HEK293 (cell line): ENCODE results near the gene AXIN1.
A peak's percentile ranks its signal among the peaks of the same experiment; 100 is the strongest.

Experiments
- ATF2 ChIP-seq: fragments of 450-650 bp; formaldehyde crosslinking; IDR thresholded peaks from 2 replicates; pipeline ENCODE4 v1.5.1; 2016; ENCODE audit warnings: missing biosample characterization, missing genetic modification characterization, low read depth
- FEZF1 ChIP-seq: fragments of 450-650 bp; formaldehyde crosslinking; IDR thresholded peaks from 2 replicates; pipeline ENCODE4 v1.5.1; 2016; ENCODE audit warnings: missing biosample characterization, missing genetic modification characterization
- GLIS2 ChIP-seq: fragments of 450-650 bp; formaldehyde crosslinking; IDR thresholded peaks from 2 replicates; pipeline ENCODE4 v1.5.1; 2016; ENCODE audit warnings: missing biosample characterization, missing genetic modification characterization
- KLF17 ChIP-seq: fragments of 450-650 bp; formaldehyde crosslinking; IDR thresholded peaks from 2 replicates; pipeline ENCODE4 v1.5.1; 2016; ENCODE audit warnings: missing biosample characterization, missing genetic modification characterization
- KLF9 ChIP-seq: fragments of 450-650 bp; formaldehyde crosslinking; IDR thresholded peaks from 2 replicates; pipeline ENCODE4 v1.5.1; 2016; ENCODE audit warnings: missing biosample characterization, missing genetic modification characterization, low read depth
- PRDM6 ChIP-seq: fragments of 450-650 bp; formaldehyde crosslinking; IDR thresholded peaks from 2 replicates; pipeline ENCODE4 v1.5.1; 2017; ENCODE audit warnings: missing biosample characterization, missing genetic modification characterization
- REST ChIP-seq: fragments of 450-650 bp; formaldehyde crosslinking; IDR thresholded peaks from 2 replicates; pipeline ENCODE4 v1.5.1; 2016; ENCODE audit warnings: missing biosample characterization, missing genetic modification characterization
- SP2 ChIP-seq: fragments of 450-650 bp; formaldehyde crosslinking; IDR thresholded peaks from 2 replicates; pipeline ENCODE4 v1.5.1; 2016; ENCODE audit warnings: missing biosample characterization, missing genetic modification characterization
- TRIM28 ChIP-seq: IDR thresholded peaks from 2 replicates; pipeline ENCODE4 v1.6.1; 2011; ENCODE audit warnings: low read length, control low read depth, borderline replicate concordance
- ZBTB26 ChIP-seq: fragments of 450-650 bp; formaldehyde crosslinking; optimal IDR thresholded peaks from 2 replicates; pipeline ENCODE3; 2016; ENCODE audit warnings: missing biosample characterization, mild to moderate bottlenecking, missing genetic modification characterization
- ZBTB48 ChIP-seq: fragments of 450-650 bp; formaldehyde crosslinking; IDR thresholded peaks from 2 replicates; pipeline ENCODE4 v1.5.1; 2016; ENCODE audit warnings: missing biosample characterization, missing genetic modification characterization
- ZBTB7A ChIP-seq: fragments of 450-650 bp; formaldehyde crosslinking; IDR thresholded peaks from 2 replicates; pipeline ENCODE4 v1.5.1; 2016; ENCODE audit warnings: low read depth, missing biosample characterization, missing genetic modification characterization
- ZFHX2 ChIP-seq: fragments of 450-650 bp; formaldehyde crosslinking; conservative IDR thresholded peaks from 2 replicates; pipeline ENCODE4 v1.5.1; 2016; ENCODE audit warnings: missing biosample characterization, missing genetic modification characterization
- ZFP3 ChIP-seq: fragments of 450-650 bp; formaldehyde crosslinking; IDR thresholded peaks from 2 replicates; pipeline ENCODE4 v1.5.1; 2016; ENCODE audit warnings: low read depth, missing biosample characterization, missing genetic modification characterization
- ZFP41 ChIP-seq: fragments of 450-650 bp; formaldehyde crosslinking; IDR thresholded peaks from 2 replicates; pipeline ENCODE4 v1.5.1; 2016; ENCODE audit warnings: missing biosample characterization, missing genetic modification characterization, borderline replicate concordance
- ZNF112 ChIP-seq: fragments of 450-650 bp; formaldehyde crosslinking; IDR thresholded peaks from 2 replicates; pipeline ENCODE4 v1.5.0; 2017; ENCODE audit warnings: missing biosample characterization, missing genetic modification characterization
- ZNF146 ChIP-seq: fragments of 450-650 bp; formaldehyde crosslinking; IDR thresholded peaks from 2 replicates; pipeline ENCODE4 v1.5.1; 2016; ENCODE audit warnings: missing biosample characterization, missing genetic modification characterization
- ZNF239 ChIP-seq: fragments of 450-650 bp; formaldehyde crosslinking; IDR thresholded peaks from 2 replicates; pipeline ENCODE4 v1.5.1; 2016; ENCODE audit warnings: missing biosample characterization, missing genetic modification characterization
- ZNF335 ChIP-seq: fragments of 450-650 bp; formaldehyde crosslinking; conservative IDR thresholded peaks from 2 replicates; pipeline ENCODE4 v1.5.1; 2016; ENCODE audit warnings: missing biosample characterization, missing genetic modification characterization
- ZNF530 ChIP-seq: fragments of 450-650 bp; formaldehyde crosslinking; IDR thresholded peaks from 2 replicates; pipeline ENCODE4 v1.5.1; 2016; ENCODE audit warnings: low read depth, missing biosample characterization, missing genetic modification characterization
- ZNF639 ChIP-seq: fragments of 450-650 bp; formaldehyde crosslinking; IDR thresholded peaks from 2 replicates; pipeline ENCODE4 v1.5.1; 2016; ENCODE audit warnings: missing biosample characterization, missing genetic modification characterization
- ZNF658 ChIP-seq: fragments of 450-650 bp; formaldehyde crosslinking; IDR thresholded peaks from 2 replicates; pipeline ENCODE4; 2016; ENCODE audit warnings: missing biosample characterization, missing genetic modification characterization
- ZNF677 ChIP-seq: fragments of 450-650 bp; IDR thresholded peaks from 2 replicates; pipeline ENCODE4 v1.5.0; 2018; ENCODE audit warnings: missing biosample characterization, mild to moderate bottlenecking, missing genetic modification characterization, moderate library complexity
- ZNF830 ChIP-seq: fragments of 450-650 bp; IDR thresholded peaks from 2 replicates; pipeline ENCODE4 v1.5.0; 2018; ENCODE audit warnings: missing biosample characterization, missing genetic modification characterization, low read depth, mild to moderate bottlenecking, moderate library complexity
- ZSCAN16 ChIP-seq: fragments of 450-650 bp; formaldehyde crosslinking; IDR thresholded peaks from 2 replicates; pipeline ENCODE4 v1.5.1; 2016; ENCODE audit warnings: missing biosample characterization, missing genetic modification characterization
- ZSCAN30 ChIP-seq: fragments of 450-650 bp; IDR thresholded peaks from 2 replicates; pipeline ENCODE4 v1.5.1; 2018; ENCODE audit warnings: missing biosample characterization, mild to moderate bottlenecking, missing genetic modification characterization, moderate library complexity

The AXIN1 gene

GRCh38 chr16:324451-325334, 27.8 kb downstream of the AXIN1 start (continued):
- peak; percentile 38; the same call in 1 of the 2 replicates for TF ChIP-seq TRIM28
- no peak for TF ChIP-seq ZNF658 (tag by site-specific recombination)
- TF ChIP-seq ZNF639 (tag by site-specific recombination): peak; percentile 93
- TF ChIP-seq FEZF1 (tag by site-specific recombination): peak; percentile 91
- peak; percentile 91 for TF ChIP-seq SP2 (tag by site-specific recombination)
- TF ChIP-seq ZNF530 (tag by site-specific recombination): no peak
- peak; percentile 50 for TF ChIP-seq ZNF146 (tag by site-specific recombination)
- peak; percentile 85 for TF ChIP-seq ZFHX2
- no peak for TF ChIP-seq ZNF112 (tag by site-specific recombination)
- peak; percentile 88 for TF ChIP-seq PRDM6 (tag by site-specific recombination)
- TF ChIP-seq ZNF677: no peak
- 0 out of 2 replicates have a peak, but pooled peaks have one; percentile 40 for TF ChIP-seq ZBTB7A (tag by site-specific recombination)
- TF ChIP-seq REST (tag by site-specific recombination): peak; percentile 36; the same call in 1 of the 2 replicates
- TF ChIP-seq ZNF335 (tag by site-specific recombination): peak; percentile 87
- TF ChIP-seq ZFP41: no peak
- no peak for TF ChIP-seq ZNF830 (tag by site-specific recombination)
- TF ChIP-seq ZNF239: no peak
- peak; percentile 45; the same call in 1 of the 2 replicates for TF ChIP-seq ZSCAN30
- TF ChIP-seq GLIS2: peak; percentile 73
- peak; percentile 46; the same call in 1 of the 2 replicates for TF ChIP-seq ZBTB48 (tag by site-specific recombination)
- 0 out of 2 replicates have a peak, but pooled peaks have one; percentile 5 for TF ChIP-seq ATF2 (tag by site-specific recombination)
- TF ChIP-seq KLF9 (tag by site-specific recombination): peak; percentile 28
- TF ChIP-seq ZBTB26 (tag by site-specific recombination): peak; percentile 77
- peak; percentile 70; the same call in 1 of the 2 replicates for TF ChIP-seq ZSCAN16 (tag by site-specific recombination)
- peak; percentile 100 for TF ChIP-seq KLF17 (tag by site-specific recombination)
- TF ChIP-seq ZFP3 (tag by site-specific recombination): no peak
